Measurements from ENCODE around the gene CSTF3.
"Not testable (repeated sequence)": the region's sequence is repeated elsewhere in the genome, so short reads cannot be mapped to it uniquely, and the experiment has no call there.

Gene CSTF3

DNA sequence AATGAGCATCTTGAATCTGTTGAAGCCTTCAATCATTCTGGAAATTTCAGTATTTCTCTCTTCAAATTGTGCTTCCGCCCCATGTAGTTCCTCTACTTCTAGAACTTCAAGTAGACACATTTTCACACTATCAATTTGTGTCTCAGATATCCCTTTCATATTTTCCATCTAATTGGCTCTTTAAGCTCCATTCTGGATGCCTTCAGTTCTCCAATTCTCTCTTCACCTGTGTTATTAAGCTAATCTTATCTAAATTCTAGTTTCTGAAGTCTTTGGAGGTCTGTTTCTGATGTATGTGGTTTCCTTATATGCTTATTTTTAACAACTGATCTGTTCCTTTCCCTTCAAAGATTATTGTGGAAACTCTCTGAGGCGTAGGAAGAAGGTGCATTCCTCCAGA lies 36.3 kb downstream of the CSTF3 start:
- TF ChIP-seq CTCF (IDR thresholded peaks at IDR 0.05; ENCODE audit: low read depth, low read length, missing control alignments): no peak
- no peak for DNase-seq (ENCODE audit: low read depth)

DNA sequence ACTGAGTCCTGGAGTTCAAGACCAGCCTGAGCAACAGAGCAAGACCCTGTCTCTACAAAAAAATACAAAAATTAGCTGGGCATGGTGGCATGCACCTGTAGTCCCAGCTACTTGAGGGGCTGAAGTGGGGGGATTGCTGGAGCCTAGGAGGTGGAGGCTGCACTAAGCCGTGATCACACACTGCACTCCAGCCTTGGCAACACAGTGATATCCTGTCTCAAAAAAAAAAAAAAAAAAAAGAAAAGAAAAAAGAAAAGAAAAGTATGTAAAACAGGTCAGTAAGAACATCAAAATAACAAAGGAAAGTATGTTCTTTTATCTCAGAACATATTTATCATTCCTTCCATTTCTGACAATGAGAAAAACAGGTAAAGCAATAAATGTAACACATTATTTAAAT lies 38.6 kb downstream of the CSTF3 start:
- H3K4me3 ChIP-seq (ENCODE audit: low read depth, low read length); DNase-seq (ENCODE audit: low read depth): not testable (repeated sequence)

More for the DNA sequence above, 36.3 kb downstream of the CSTF3 start:
- H3K4me3 ChIP-seq (ENCODE audit: low read depth, low read length): no peak overlapping the region

DNA sequence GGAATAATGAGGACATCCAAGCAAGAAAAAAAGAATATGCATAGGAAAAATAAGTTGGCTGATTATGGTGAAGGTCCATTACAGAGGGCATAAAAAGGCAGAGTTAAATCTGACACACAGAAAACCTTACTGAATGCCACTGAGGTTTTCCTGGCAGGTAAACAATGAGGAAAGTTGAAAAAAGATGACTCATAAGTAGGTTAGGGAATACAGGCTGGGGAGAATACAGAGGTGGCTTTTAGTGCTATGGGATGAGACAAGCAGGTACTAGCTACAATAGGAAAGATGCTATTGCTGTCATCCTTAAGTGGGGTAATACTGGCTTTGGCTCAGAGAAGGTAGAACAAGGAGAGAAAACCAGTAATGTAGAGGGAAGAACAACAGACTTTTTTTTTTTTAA lies 44.7 kb downstream of the CSTF3 start:
- DNase-seq (ENCODE audit: low read depth): no peak
- no peak for TF ChIP-seq CTCF (IDR thresholded peaks at IDR 0.05; ENCODE audit: low read depth, low read length, missing control alignments)
- H3K4me3 ChIP-seq (ENCODE audit: low read depth, low read length): no peak overlapping the region

DNA sequence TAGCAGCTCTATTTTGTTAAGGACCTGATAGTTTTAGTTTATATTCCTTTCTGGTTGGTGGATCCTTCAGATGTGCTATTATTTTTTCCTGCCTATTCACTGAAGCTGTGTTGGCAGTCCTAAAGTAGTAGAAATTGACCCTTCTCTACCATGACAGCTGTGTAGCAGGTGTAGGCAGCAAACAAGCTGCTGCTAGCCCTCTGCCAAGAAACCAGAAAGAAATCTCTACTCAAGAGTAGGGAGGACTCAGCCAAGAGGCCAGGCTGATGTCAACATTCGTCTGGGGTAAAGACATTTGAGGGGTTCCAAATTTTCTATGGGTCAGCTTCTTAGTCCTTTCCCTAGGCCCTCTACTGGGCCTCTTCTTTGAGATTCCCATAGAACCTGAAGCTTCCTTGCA lies 51.2 kb downstream of the CSTF3 start:
- H3K4me3 ChIP-seq (ENCODE audit: low read depth, low read length): no peak overlapping the region
- no peak for DNase-seq (ENCODE audit: low read depth)
- TF ChIP-seq CTCF (IDR thresholded peaks at IDR 0.05; ENCODE audit: low read depth, low read length, missing control alignments): no peak

DNA sequence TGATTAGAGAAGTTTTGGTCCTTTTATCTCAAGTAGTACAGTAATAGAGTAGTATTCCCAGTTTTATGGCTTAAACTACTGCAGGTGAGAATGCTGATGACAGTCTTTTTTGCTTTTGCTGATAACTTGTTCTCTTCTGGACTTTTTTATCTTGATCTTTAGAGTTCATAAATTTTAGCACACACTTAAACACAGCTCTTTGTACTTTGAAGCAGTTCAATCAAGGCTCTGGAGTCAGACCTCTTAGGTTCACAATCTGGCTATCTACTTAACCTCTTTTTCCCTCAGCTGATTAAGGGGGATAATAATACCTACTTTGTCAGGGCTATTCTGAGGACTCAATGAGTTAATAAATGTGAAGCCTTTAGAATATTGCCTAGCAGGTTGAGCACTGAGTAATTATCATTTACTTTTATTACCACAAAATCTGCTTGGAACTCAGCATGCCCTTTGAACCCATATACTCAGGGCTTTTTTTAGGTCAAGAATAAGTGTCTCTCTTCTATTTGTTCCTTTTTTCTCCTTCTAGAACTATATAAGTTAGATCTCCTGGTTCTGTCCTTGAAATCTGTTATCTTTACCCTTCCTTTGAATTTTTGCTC lies 51.9 kb downstream of the CSTF3 start:
- H3K4me3 ChIP-seq (ENCODE audit: low read depth, low read length): no peak overlapping the region
- no peak for DNase-seq (ENCODE audit: low read depth)
- no peak for TF ChIP-seq CTCF (IDR thresholded peaks at IDR 0.05; ENCODE audit: low read depth, low read length, missing control alignments)

DNA sequence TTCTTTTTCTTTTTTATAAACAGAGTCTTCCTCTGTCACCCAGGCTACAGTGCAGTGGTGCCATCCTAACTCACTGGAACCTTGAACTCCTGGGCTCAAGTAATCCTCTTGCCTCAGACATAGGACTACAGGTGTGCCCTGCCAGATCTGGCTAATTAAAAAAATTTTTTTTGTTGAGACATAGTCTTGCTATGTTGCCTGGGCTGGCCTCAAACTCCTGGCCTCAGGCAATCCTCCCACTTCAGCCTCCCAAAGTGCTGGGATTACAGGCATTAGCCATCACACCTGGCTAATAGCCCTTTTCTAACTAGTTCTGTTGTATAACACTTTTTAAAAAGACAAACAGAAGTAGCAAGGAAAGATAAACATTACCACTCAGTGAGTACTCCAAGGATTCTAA lies 57.4 kb downstream of the CSTF3 start:
- DNase-seq (ENCODE audit: low read depth): no peak
- TF ChIP-seq CTCF (IDR thresholded peaks at IDR 0.05; ENCODE audit: low read depth, low read length, missing control alignments): no peak

GRCh38 chr11:33094157-33094556 lies 67.1 kb downstream of the CSTF3 start:
- DNase-seq (ENCODE audit: low read depth): no peak
- H3K4me3 ChIP-seq (ENCODE audit: low read depth, low read length): no peak overlapping the region
- no peak for TF ChIP-seq CTCF (IDR thresholded peaks at IDR 0.05; ENCODE audit: low read depth, low read length, missing control alignments)

More for the DNA sequence above, 57.4 kb downstream of the CSTF3 start:
- H3K4me3 ChIP-seq (ENCODE audit: low read depth, low read length): no peak overlapping the region

Data from GM12864 (cell line).